DMS53 (cell line): Measurements from ENCODE around the gene HTR4.
"Not testable (repeated sequence)": the region's sequence is repeated elsewhere in the genome, so short reads cannot be mapped to it uniquely, and the experiment has no call there.

Experiments used
- DNase-seq: peaks from one replicate; lab custom pipeline; 2025; lab: John Stamatoyannopoulos, UW

Gene HTR4

DNA sequence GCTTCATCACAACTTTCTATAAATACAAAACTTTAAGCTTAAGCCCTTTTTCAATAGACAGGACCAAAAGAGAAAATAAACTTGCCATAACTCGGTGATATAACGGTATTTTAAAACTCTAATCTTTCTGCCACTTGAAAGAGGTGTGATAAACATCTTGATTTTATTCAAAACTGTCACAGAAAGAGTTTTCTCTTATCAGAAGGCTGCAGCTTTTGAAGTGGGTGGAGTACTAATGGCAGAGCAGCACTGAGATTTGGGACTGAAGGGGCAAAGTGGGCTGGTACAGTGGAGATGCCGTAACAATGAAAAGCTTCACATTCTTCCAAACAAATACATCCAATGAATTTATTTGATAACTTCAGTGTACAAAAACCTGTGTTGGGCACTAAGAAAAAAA, 178.0 kb downstream of the HTR4 start:
- no peak for DNase-seq

DNA sequence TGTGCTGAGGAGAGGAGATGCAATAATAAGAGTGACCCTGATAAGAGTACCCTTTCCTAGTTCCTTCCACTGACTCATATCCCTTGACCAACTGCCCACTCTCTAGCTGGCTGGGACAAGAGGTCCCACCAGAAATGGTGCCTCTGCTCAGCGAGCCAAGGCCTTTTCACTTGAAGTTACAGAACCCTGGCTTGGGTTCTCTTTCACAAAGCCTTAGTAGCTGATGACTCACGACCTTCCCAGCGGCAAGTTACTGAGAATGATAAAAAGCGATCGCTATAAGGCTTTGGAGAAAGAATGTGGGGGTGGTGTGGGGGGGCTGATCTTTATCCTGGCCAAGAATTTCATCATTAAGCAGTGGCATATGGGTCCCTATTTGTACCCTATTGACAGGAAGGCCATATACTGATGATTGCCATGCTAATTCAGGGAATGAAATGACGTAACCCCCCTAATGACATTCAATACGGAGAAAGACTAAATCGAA, 180.3 kb downstream of the HTR4 start:
- no peak for DNase-seq

DNA sequence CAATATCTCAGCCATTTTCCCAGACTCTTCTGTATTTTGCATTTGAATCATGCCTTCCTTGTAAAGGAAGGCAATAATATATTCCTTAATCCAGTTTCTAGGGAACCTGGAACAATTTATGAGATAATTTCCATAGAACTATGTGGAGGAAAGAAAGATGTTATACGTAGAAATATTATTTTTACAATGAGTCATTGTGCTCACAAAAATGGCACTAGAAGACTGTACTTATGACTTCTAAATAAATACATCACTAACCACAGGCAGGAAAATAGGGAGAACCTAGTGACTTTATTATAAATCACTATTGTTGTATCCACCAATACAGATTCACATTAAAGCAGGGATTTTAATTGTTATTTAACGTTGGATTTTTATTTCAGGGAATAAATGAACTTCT, 182.9 kb downstream of the HTR4 start:
- peak; percentile 61 for DNase-seq

DNA sequence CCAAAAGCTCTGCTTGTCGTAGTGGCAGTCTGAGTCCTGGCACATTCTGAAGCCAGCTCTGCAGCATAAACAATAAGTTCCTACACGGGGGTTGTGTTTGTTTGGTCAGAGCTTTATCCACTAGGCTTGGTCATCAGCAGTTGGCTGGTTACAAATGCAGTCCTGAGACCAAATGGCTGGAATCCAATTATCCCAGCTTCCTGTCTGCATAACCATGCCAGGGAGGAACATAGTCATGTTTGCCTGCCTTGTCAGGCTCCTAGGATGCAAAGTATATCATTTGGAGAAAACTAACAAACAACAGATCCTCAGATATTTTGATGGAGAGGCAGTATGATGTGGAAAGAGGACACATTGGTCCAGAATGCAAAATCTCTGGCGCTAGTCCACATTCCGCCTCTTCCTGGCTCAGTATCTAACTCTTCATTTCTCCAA, 184.8 kb downstream of the HTR4 start:
- peak; percentile 19 for DNase-seq

DNA sequence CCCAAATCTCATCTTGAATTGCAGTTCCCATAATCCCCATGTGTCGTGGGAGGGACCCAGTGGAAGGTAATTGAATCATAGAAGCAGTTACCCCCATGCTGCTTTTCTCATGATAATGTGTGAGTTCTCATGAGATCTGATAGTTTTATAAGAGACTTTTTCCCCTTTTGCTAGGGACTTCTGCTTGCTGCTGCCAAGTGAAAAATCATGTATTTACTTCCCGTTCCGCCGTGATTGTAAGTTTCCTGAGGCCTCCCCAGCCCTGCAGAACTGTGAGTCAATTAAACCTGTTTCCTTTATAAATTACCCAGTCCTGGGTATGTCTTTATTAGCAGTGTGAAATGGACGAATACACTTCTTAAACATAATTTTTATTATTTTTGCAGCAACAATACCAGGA, 185.6 kb downstream of the HTR4 start:
- not testable (repeated sequence) for DNase-seq

DNA sequence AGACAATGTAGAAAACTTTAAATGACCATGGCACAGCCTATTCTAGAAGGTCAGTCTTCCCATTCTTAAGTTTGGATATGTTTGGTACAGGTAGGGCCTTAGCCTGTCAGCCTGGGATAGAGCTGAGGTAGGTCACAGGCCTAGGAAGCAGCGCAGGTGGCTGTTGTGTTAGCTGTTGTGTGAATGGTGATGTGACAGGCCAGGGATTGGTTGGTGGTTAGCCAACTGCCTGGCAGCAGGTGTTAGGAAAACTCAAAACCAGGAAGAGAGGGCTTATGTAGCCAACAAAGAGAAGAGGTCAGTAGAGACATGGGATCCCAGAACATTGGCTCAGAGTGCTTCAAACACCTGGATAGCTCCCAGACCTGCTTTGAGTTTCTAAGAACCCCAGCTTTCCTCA, 186.4 kb downstream of the HTR4 start:
- peak; percentile 77 for DNase-seq

DNA sequence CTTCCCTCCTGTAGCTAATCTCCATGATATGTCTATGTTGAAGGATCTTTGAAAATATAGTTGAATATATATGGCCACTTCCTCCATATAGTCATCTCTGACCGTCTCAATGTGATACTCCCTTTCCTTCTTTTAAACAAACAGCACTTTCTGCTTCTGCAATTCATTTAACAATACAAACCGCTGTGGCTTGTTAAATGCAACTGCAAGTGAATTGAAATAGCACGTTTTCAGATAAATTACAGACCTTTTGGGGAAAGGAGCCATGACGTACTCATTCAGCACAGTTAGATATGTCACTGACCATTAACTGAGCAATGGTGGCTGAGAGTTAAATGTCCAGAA, 188.1 kb downstream of the HTR4 start:
- no peak for DNase-seq

DNA sequence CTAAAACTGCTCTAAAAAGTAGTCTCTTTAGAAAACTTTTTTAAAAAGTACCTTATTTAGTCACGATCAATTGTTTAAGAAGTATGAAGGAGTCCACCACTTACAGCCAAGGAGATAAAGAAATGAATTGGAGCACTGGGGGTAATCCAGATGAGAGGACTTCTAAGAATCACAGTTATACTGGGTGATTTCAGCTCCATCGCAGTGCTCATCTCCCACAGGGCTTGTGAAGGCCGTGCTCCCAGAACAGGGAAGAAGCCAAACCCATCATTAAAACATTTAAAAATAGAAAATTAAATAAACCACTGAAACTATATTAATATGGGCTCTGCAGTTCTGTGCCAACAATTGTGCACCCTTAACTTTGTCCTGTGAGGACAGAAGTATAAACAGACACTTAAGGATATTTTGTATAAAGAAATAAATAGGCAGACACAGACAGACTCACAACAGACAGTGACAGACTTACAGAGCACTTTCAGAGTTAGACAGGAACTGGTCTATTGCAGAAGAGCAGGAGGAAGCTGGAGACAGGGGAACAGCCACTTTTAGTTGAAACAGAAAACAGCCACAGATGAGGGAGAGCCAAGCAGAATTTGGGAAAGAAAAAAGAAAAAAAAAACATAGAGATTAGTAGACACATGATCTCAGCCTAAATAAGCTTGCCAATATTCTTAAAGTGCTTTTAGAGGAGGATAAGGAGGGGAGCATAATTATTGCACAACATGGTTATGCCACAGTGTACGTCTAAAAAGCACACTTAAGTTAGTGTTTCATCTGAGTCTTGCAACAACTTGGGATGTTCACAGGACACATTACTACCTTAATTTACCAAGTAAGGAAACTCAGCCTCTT, 188.7 kb downstream of the HTR4 start:
- DNase-seq = no peak

DNA sequence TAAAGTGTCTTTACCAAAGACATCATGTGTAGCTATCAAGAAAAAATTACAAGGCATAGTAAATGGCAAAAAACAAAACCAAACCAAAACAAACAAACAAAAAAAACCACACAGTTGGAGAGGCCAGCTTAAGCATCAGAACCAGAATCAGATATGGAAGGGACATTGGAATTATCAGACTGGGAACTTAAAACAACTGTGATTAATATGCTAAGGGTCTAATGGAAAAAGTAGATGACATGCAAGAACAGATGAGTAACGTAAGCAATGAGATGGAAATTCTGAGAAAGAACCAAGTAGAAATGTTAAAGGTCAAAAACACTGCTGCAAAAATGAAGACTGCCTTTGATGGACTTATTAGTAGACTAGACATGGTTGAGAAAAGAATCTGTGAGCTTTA, 194.7 kb downstream of the HTR4 start:
- DNase-seq = no peak

DNA sequence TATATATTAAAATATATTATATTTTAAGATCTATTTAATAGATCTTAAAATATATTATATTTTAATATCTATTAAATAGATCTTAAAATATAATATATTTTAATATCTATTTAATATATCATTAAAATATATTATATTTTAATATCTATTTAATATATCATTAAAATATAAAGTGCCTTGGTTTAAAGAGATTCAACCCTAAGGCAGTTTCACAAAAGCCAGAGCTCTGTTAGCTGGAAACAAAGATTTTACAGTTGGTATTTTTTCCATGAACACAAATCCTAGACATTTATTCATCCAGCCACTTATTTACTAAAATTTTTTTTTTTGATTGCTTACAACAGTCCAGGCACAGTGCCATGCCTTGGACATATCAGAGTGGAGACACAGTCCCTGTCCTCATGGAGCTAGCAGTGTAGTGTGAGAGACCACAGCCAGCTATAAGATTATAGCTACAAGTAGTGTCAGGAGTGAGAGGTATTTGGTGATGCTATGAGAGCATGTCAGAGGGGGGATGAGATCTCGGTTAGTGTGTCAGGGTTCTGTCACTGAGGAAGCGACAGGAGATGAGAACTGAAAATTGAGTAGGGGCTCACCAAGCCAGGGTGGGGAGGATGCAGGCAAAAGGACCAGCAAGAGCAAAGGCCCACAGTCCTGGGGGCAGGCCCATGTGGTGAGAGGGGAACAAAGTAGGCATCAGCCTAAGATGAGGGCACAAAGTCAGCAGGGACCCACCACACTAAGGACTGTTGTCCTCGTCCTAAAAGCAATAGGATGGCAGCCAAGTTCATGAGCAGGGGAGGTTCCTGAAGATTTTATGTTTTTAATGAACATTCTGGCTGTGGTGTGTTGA, 196.1 kb downstream of the HTR4 start:
- no peak for DNase-seq

DNA sequence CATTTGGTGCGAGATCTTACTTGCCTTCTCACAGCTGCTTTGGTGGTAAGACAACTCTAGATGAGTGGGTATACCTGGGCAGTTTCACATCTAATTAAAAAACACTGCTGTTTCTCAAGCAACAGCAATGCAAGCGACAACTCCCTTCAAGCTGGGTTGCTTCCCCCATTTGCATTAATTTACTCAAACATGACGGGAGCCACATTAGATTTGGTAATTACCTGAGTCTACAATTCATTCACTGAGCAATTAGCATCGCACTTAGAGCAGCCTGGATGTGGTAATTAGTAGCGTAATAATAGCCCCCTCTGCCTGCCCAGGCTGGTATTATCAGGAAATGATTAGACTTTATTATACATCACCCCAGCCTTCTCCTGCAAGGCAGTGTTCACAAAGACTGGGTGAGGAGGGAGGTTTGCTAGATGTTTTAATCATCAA, 197.1 kb downstream of the HTR4 start:
- DNase-seq = peak; percentile 27

DNA sequence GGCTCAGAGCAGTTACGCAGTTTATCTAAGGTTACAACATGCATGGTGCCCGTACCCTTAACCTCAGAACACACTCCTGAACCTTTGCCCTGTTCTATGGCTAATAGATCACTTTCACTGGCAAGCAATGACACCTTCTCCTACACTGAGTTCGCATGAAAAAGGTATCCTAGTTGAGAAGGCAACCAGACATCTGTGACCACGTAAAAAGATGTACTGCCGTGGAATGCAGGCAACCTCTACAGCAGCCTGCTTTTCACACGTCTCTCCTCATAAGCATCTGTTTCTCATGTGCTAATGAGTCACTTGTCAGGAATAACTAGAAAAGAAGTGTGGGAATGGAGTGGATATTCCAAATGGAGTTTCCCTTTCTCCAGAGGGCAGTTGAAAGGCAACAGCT, 199.1 kb downstream of the HTR4 start:
- no peak for DNase-seq

DNA sequence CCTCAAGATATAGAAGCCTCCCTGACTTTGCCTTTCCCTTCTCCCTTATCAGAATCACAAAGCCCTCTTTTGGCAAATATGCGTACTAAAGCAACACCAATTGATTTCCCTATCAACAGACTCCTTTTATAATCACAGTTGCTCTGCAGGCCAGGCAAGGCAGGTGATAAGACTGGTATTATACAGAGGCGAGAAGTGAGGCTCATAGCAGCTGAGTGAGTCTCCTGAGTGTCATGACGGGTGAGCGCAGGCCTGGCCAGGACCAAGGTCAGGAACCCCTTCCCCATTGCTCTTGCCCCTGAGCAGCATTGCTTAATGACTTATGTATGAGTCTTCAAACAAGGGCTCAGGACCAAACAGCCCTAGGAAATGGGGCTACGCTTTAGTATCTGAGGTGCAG, 199.8 kb downstream of the HTR4 start:
- no peak for DNase-seq

DNA sequence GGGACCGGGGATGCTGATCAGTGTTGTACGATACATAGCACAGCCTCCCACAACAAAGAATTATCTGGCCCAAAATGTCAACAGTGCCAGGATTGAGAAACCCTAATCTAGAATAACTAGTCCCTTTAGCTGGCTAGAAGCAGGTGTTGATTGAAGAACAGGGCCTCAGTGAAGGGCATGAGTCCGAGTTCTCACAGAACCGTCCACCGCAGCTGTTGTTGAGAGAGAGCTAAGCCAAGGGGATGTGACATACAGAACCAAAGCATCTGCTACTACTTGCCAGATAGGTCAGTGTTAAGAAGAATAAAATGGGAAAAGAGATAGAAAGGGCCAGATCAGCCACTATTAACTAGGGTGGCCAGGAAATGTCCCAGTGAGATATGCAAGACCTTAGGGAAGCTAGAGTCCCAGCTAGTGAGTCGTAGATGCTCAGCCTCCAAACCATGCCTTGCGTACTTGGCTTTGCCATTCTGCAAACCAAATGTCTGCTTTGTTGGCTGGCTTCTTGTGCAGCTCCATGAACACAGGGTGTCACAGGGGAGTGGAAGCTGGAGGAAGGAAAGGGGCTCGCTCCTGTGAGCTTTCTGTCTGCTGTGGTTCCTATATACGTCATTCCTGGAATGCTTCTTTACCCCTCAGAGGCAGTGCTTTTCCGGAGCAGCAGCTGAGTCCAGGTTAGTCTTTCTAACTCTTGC, 201.7 kb downstream of the HTR4 start:
- DNase-seq = no peak

DNA sequence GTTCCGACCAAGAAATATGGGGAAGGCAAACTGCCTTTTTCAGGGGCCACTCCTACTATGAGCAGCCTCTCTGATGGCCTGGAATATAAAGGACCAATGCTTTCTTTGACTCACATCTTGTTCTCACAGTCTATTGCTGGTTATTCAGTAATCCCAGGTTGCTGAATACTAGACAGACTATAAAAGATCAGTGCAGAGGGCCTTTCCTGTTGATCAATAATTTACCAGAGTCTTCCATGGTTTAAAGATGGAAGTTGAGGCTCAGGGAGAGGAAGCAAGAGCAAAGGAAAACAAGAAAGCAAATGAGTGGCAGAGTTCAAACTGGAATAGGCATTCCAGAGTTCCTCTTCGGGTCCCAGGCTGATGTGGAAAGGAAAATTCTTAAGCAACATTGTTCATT, 207.7 kb downstream of the HTR4 start:
- DNase-seq = no peak

DNA sequence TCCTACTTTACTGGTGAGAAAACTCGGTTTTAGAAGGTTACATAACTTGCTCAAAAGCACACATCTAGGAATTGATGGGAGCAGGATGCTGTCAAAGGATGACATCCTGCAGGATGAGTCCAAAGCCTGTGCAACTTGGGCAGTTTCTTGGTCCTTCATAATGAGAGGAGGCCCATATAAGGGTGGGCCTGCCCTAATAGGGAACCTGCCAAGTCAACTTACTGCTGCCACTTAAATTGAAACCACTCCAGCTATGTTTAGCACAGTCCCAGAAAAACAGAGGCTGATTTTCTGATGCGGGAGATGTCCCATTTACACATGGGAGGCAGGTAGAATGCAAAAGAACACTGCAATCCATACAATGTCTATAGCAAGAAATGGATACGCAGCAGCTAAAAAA, 208.7 kb downstream of the HTR4 start:
- DNase-seq = no peak

DNA sequence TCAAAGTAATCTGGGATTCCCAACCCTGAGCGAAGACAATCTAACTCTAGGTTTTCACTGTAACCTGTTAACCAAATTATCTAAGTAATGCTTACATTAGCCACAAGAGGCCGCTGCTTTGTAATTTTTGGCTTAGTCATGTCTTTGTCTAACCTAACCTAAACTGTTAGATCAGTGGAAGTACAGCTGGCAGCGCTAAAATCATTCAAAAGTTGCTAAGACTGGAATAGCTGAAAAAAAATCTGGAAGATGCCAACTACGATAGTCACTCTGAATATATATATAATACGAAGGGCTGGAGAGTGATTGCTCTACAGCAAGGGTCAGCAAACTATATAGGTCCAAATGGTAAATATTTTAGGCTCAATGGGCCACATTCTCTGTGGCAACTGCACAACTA, 210.3 kb downstream of the HTR4 start:
- DNase-seq = peak; percentile 82

DNA sequence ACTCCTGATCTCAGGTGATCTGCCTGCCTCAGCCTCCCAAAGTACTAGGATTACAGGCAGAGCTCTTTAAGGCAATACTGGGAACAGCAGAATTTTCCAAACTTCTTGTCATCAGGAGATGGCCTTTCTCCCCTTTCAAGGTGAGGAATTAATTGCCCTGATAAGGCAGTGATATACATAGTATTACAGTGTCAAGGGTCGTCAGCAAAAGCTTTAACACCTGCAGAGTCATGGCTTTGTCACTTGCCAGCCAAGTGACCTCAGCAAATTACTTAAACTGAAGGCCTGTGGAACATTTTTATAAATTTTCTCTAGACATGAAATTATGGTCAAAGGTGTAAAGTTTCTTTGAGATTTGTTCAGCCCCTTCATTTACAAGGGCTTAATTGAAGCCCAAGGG, 211.1 kb downstream of the HTR4 start:
- no peak for DNase-seq

DNA sequence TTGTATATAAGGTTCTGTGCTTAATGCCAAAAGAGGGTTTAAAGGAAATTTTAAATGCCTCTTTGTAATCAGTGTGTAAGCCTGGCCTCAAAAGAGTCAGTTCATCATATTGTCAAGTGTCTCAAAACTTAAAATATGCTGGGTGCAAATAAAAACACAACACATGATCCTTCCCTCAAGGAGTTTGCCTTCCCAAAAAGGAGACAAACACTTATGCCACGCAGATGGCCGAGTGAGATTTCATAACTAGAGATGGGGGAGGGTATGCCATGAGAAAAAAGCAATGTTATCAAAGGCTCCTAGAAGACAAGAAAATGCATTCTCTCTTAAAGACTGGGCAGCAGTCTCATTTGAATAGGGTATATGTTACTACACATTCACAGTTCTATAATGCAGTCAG, 215.4 kb downstream of the HTR4 start:
- DNase-seq = no peak

DNA sequence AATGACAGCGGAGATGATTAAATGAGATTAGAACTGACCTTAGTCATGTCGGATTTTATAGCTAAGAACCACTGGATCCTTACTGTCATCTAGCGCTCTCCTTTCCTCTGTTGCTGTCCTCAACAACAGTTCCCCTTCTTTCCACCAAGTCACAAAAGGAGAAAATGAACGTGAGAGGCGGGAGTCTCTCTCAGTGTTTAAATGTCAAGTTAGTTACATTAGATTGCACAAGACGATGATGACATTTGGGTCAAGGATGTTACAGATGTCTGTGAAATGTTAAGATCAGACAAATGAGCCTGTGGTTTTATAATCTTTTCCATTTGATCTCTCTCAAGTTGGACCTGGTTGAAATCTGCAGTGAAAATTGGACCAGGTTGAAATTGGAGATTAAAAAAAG, 217.1 kb downstream of the HTR4 start:
- no peak for DNase-seq

DNA sequence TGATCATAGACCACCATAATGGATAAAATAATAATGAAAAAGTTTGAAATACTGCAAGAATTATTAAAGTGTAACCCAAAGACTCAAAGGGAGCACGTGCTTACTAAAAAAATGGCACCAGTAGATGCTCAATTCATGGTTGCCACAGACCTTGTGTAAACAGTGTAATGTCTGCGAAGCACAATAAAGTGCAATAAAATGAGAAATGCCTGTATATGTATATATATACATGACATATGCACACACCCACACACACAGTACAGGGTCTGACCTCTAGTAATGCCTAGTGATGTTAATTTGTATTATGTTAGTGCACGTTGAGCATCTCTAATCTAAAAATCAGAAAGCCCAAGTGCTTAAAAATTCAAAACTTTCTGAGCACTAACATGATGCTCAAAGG, 218.3 kb downstream of the HTR4 start:
- no peak for DNase-seq

DNA sequence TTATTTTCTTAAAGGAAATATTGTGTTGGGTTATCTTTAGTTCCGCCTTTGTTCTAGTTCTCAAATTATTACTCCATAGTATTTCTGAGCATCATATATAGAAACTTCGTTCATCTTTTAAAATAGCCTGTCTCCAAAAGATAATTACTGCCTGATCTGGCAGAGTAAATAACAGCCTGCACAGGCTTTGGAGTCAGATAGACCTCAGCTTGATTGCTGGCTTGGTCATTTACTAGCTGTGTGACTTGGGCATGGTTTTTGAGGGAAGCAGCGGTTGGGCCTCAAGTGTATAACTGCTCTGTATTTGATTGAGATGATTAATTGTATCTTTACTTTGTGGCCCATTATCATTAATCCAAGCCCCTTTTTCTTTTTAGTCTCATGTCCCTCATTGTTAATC, 220.5 kb downstream of the HTR4 start:
- DNase-seq = no peak
